Stimulated activated memory B cell treated with anti-CD40 and anti-IgM and Interleukin-4, amounts not matched to agents 10 μg/mL and 1 μg/mL and 100 μg/mL, for 72 hours (primary cell): ENCODE results near the gene KRTAP12-4.
A peak's percentile ranks its signal among the peaks of the same experiment; 100 is the strongest.
"Not testable (repeated sequence)": the region's sequence is repeated elsewhere in the genome, so short reads cannot be mapped to it uniquely, and the experiment has no call there.

Experiments used
- ATAC-seq: fragments of 150-1000 bp; cut with Tn5 transposase; 2 replicates; pipeline ENCODE4 v1.10.0; 2021
- H3K27ac Mint-ChIP-seq: one replicate; pipeline ENCODE4 v1.8.0; 2022; ENCODE audit warnings: mild to moderate bottlenecking, mixed read lengths
- H3K27me3 Mint-ChIP-seq: one replicate; pipeline ENCODE4 v1.8.0; 2022; ENCODE audit warnings: mixed read lengths
- H3K36me3 Mint-ChIP-seq: one replicate; pipeline ENCODE4 v1.8.0; 2022; ENCODE audit warnings: mixed read lengths
- H3K4me1 Mint-ChIP-seq: one replicate; pipeline ENCODE4 v1.8.0; 2022; ENCODE audit warnings: mixed read lengths
- H3K4me3 Mint-ChIP-seq: one replicate; pipeline ENCODE4 v1.8.0; 2022; ENCODE audit warnings: mild to moderate bottlenecking, moderate library complexity, mixed read lengths
- H3K9me3 Mint-ChIP-seq: one replicate; pipeline ENCODE4 v1.8.0; 2022; ENCODE audit warnings: mixed read lengths

Gene KRTAP12-4

GRCh38 chr21:44654576-44655175, at the start of gene KRTAP12-4:
Gene KRTAP12-4 (minus strand): TSS chr21:44654659. CDS start chr21:44654614, 45 bp downstream.
- Mint-ChIP-seq H3K4me1 (no peaks in the 10 kb centered on the region), H3K9me3 (peaks cover 9% of the 10 kb centered on the region), H3K36me3 (no peaks in the 10 kb centered on the region), H3K27ac (no peak within 1 kb of the TSS), H3K27me3 (peaks cover 72% of the 10 kb centered on the region), H3K4me3 (no peak within 1 kb of the TSS)
- ATAC-seq: peak; percentile 9

DNA sequence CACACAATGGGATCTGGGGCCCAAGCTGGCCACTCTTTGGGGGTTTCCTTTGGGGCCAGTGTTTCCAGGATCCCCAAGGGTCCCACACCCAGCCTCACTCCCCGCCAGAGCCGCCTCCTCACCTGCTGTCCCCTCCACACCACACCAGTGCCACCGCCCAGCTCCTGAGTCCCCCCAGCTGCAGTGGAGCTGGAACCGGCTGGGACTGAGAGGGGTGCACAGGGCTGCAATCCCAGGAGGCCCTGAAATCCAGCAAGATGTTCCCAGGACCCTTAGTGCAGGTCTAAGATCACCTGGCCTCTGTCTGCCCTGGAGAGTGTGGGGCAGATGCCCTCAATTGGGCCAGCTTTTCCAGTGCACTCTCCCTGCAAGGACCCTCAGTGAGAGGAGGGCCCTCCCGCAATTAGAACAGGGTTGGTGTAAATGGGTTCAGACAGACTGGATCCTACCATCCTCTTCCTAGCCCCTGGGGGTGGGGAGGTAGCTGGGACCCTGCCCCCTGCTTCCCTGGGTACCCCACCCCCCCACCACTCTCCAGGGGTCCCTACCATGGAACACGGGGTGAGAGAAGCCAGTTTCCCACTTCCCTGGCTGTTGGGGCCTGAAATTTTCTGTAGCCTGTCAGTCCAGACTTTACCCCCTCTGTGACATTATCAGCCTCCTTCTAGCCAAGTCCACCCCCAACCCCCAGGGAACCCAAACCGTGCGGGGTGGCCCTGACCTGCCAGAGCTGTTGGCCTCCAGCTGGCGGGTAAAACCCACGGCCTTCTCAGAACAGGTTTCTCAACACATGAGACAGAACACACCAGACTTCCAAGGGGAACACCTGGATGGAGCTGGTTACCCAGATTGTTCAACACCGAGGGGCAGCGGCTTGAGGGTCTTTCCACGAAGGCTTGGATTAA, 49.5 kb upstream of the KRTAP12-4 start:
- Mint-ChIP-seq H3K4me1 (no peaks in the 10 kb centered on the region), H3K36me3 (no peaks in the 10 kb centered on the region), H3K9me3 (no peaks in the 10 kb centered on the region), H3K4me3 (no peak overlapping the region), H3K27ac (no peak overlapping the region), H3K27me3 (peaks cover 100% of the 10 kb centered on the region)
- ATAC-seq: no peak

- peak; percentile 6 for ATAC-seq
- H3K27ac Mint-ChIP-seq: no peak overlapping the region
- H3K27me3 Mint-ChIP-seq: peaks cover 97% of the 10 kb centered on the region
- no peaks in the 10 kb centered on the region for H3K36me3 Mint-ChIP-seq
- H3K4me3 Mint-ChIP-seq: no peak overlapping the region
- H3K9me3 Mint-ChIP-seq: no peaks in the 10 kb centered on the region
- no peaks in the 10 kb centered on the region for H3K4me1 Mint-ChIP-seq
Measured at GRCh38 chr21:44702973-44703730, 48.7 kb upstream of the KRTAP12-4 start.

DNA sequence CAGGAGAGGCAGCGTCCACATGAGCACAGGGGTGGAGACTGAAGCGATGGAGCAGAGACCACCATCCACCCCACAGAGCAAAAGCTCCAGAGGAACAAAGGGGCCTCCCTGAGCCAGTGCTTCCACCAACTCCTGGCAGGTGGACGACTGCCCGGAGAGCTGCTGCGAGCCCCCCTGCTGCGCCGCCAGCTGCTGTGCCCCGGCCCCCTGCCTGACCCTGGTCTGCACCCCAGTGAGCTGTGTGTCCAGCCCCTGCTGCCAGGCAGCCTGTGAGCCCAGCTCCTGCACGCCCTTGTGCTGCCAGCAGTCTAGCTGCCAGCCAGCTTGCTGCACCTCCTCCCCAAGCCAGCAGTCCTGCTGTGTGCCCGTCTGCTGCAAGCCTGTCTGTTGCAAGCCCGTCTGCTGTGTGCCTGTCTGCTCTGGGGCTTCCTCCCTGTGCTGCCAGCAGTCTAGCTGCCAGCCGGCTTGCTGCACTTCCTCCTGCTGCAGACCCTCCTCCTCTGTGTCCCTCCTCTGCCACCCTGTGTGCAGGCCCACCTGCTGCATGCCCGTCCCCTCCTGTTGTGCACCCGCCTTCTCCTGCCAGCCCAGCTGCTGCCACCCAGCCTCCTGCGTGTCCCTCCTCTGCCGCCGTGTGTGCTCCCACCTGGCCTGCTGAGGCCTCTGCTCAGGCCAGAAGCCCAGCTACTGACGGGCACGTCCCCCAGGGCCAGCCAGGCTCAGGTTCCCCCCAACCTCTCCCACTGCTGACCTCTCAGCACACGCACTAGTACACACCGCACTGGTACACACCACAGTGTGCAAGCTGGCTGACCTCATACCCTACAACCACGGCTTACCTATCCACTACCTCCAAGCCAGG, 47.9 kb upstream of the KRTAP12-4 start:
- Mint-ChIP-seq H3K27ac (no peak overlapping the region), H3K36me3 (no peaks in the 10 kb centered on the region), H3K9me3 (no peaks in the 10 kb centered on the region), H3K4me1 (no peaks in the 10 kb centered on the region), H3K4me3 (no peak overlapping the region), H3K27me3 (peaks cover 97% of the 10 kb centered on the region)
- peak; percentile 53 for ATAC-seq

GRCh38 chr21:44701541-44701940, 47.1 kb upstream of the KRTAP12-4 start:
- Mint-ChIP-seq H3K9me3 (no peaks in the 10 kb centered on the region), H3K36me3 (no peaks in the 10 kb centered on the region), H3K27me3 (peaks cover 97% of the 10 kb centered on the region), H3K27ac (no peak overlapping the region), H3K4me3 (no peak overlapping the region), H3K4me1 (no peaks in the 10 kb centered on the region)
- ATAC-seq: no peak

DNA sequence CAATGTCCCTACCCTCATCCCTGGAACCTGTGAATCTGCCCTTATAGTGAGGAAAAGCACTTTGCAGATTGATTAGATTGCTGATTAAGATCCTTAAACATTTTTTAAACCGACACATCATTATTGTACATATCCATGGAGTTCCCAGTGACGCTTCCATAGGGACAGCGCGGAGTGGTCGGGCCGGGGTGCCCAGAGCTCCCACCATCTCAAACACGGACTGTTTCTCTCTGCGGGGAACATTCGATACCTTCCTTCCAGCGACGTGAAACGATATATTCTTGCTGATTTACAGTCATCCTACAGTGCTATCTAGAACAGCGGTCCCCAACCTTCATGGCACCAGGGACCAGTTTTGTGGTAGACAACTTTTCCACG, 46.6 kb upstream of the KRTAP12-4 start:
- Mint-ChIP-seq H3K4me3 (no peak overlapping the region), H3K27me3 (peaks cover 97% of the 10 kb centered on the region), H3K9me3 (no peaks in the 10 kb centered on the region), H3K4me1 (no peaks in the 10 kb centered on the region), H3K27ac (no peak overlapping the region), H3K36me3 (no peaks in the 10 kb centered on the region)
- ATAC-seq: no peak

GRCh38 chr21:44700101-44701022, 45.9 kb upstream of the KRTAP12-4 start:
- no peak for ATAC-seq
- Mint-ChIP-seq H3K9me3 (no peaks in the 10 kb centered on the region), H3K36me3 (no peaks in the 10 kb centered on the region), H3K4me1 (no peaks in the 10 kb centered on the region), H3K4me3 (no peak overlapping the region), H3K27ac (no peak overlapping the region), H3K27me3 (peaks cover 97% of the 10 kb centered on the region)

DNA sequence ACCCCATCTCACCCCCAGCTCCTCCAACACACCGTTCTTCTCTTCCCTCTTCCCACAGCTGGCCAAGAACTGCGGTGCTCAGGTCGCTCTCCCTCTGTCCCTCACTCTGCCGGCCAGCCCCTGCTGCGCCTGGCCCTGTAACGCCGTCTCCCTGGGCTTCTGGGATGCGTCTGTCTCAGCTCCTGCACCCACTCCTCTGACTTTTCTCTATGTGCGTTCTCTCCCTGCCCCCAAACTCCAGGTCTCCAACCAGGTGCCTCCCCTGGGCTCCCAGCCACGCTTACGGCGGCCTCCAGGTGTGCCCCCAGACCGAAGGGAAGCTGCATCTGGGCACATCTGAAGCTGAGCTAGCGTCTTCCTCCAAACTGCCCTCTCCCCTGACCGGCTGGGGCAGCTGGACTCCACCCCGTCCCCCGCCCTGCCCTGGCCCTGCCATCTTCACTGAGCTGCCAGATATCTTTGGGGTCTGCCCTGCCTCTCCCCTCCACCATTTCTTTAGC, 45.1 kb upstream of the KRTAP12-4 start:
- H3K27ac Mint-ChIP-seq: no peak overlapping the region
- H3K4me3 Mint-ChIP-seq: no peak overlapping the region
- peaks cover 91% of the 10 kb centered on the region for H3K27me3 Mint-ChIP-seq
- no peak for ATAC-seq
- no peaks in the 10 kb centered on the region for H3K4me1 Mint-ChIP-seq
- H3K9me3 Mint-ChIP-seq: no peaks in the 10 kb centered on the region
- H3K36me3 Mint-ChIP-seq: no peaks in the 10 kb centered on the region

DNA sequence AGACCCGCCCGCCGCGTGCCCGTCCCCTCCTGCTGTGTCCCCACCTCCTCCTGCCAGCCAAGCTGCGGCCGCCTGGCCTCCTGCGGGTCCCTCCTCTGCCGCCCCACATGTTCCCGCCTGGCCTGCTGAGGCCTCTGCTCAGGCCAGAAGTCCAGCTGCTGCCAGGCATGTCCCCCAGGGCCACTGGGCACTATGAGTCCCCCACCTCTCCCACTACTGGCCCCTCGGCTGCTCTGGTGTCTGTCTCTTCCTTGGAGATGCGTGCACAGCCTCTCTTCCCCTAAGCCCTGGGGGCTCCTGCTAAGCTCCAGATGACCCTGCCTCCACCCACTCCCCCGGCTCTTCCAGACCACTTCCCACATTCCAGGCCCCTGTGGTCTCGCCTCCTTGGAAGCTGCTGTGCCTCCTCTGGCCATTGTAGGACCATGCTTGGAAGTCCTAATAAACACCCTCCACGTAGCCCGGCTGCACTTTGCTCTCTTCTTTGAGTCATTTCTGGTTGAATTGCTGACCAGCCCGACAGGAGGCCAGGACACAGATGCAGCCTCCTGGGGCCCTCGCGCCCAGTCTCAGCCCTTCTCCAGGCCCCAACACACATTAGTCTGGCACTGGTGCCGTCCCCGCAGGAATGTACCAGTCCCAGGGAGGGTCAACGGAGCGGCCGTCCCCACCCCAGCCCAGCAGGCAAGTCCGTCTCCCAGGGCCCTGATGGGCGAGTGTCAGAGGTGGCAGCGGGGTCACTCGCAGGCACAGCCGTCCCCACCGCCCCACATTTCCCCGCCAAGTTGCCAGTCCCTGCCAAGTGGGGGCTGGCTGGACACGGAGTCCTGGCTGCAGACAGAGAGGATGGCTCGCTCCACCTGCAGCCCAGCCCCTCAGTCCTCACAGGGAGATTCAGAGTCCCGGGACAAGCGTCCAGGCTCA, 43.6 kb upstream of the KRTAP12-4 start:
- no peak for ATAC-seq
- Mint-ChIP-seq H3K27me3 (peaks cover 76% of the 10 kb centered on the region), H3K9me3 (peaks cover 5% of the 10 kb centered on the region), H3K27ac (no peak overlapping the region), H3K4me3 (no peak overlapping the region), H3K4me1 (no peaks in the 10 kb centered on the region), H3K36me3 (no peaks in the 10 kb centered on the region)

DNA sequence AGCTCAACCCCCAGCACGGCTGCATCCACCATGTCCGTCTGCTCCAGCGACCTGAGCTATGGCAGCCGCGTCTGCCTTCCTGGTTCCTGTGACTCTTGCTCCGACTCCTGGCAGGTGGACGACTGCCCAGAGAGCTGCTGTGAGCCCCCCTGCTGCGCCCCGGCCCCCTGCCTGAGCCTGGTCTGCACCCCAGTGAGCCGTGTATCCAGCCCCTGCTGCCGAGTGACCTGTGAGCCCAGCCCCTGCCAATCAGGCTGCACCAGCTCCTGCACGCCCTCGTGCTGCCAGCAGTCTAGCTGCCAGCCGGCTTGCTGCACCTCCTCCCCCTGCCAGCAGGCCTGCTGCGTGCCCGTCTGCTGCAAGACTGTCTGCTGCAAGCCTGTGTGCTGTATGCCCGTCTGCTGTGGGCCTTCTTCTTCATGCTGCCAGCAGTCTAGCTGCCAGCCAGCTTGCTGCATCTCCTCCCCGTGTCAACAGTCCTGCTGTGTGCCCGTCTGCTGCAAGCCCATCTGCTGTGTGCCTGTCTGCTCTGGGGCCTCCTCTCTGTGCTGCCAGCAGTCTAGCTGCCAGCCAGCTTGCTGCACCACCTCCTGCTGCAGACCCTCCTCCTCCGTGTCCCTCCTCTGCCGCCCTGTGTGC, 42.8 kb upstream of the KRTAP12-4 start, which contains the start of gene KRTAP10-12:
KRTAP10-12 (plus strand) TSS at position 1 of the 639 bp plus-strand sequence; CDS start at position 31, 30 bp downstream.
- peaks cover 68% of the 10 kb centered on the region for H3K27me3 Mint-ChIP-seq
- H3K9me3 Mint-ChIP-seq, H3K27ac Mint-ChIP-seq, ATAC-seq, H3K36me3 Mint-ChIP-seq, H3K4me1 Mint-ChIP-seq, H3K4me3 Mint-ChIP-seq: not testable (repeated sequence)

- H3K27me3 Mint-ChIP-seq: peaks cover 61% of the 10 kb centered on the region
- H3K27ac Mint-ChIP-seq: no peak overlapping the region
- H3K4me1 Mint-ChIP-seq: no peaks in the 10 kb centered on the region
- H3K9me3 Mint-ChIP-seq: peaks cover 8% of the 10 kb centered on the region
- ATAC-seq: no peak
- no peak overlapping the region for H3K4me3 Mint-ChIP-seq
- no peaks in the 10 kb centered on the region for H3K36me3 Mint-ChIP-seq
Measured at GRCh38 chr21:44696572-44696971, 42.1 kb upstream of the KRTAP12-4 start.

GRCh38 chr21:44695641-44696040, 41.2 kb upstream of the KRTAP12-4 start:
- ATAC-seq: no peak
- no peaks in the 10 kb centered on the region for H3K4me1 Mint-ChIP-seq
- no peak overlapping the region for H3K4me3 Mint-ChIP-seq
- H3K36me3 Mint-ChIP-seq: no peaks in the 10 kb centered on the region
- no peak overlapping the region for H3K27ac Mint-ChIP-seq
- peaks cover 52% of the 10 kb centered on the region for H3K27me3 Mint-ChIP-seq
- H3K9me3 Mint-ChIP-seq: peaks cover 8% of the 10 kb centered on the region
